DOHH2 (cell line): ENCODE results near the gene RPL36.

ENCODE experiments used
- EZH2phosphoT487 ChIP-seq: fragments of 200-600 bp; sonication (generic); IDR thresholded peaks from 2 replicates; pipeline ENCODE4 v1.6.1; 2017; ENCODE audit warnings: borderline replicate concordance, mild to moderate bottlenecking, antibody characterized with exemption, low read length, moderate library complexity, mixed read lengths
- TF ChIP-seq, protein P1 (sequence below): fragments of 200-600 bp; sonication (generic); IDR thresholded peaks from one replicate; pipeline ENCODE4 v1.5.1; 2014; ENCODE audit warnings: antibody characterized with exemption, mild to moderate bottlenecking, low read depth, low read length; ENCODE audit not compliant: poor library complexity, severe bottlenecking

DNA sequence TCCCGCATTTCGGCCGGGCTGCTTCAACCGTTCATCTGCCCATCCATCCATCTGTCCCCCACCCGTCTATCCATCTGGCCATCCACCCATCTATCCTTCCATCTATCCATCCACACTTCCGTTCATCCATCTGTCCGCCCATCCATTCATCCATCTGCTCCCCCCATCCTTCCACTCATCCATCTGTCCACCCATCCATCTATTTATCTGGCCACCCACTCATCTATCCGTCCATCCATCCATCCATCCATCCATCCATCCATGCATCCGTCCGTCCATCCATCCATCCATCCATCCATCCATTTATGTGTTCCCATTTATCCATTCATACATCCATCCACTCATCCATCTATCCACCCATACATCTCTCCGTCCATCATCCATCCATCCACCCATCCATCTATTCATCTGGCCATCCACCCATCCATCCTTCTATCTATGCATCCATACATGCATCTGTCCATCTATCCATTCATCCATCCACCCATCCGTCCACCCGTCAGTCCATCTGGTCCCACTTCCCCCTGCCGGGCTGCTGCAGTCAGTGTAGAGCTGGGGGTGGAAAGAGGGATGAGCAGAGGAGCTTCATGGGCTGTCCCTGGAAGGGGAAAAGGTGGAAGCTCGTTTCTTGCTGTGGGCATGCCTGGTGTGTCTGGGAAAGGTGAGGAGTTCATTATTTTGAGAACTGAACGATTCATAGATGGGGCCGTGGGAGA, 8.5 kb upstream of the RPL36 start:
- TF ChIP-seq, protein P1, sequence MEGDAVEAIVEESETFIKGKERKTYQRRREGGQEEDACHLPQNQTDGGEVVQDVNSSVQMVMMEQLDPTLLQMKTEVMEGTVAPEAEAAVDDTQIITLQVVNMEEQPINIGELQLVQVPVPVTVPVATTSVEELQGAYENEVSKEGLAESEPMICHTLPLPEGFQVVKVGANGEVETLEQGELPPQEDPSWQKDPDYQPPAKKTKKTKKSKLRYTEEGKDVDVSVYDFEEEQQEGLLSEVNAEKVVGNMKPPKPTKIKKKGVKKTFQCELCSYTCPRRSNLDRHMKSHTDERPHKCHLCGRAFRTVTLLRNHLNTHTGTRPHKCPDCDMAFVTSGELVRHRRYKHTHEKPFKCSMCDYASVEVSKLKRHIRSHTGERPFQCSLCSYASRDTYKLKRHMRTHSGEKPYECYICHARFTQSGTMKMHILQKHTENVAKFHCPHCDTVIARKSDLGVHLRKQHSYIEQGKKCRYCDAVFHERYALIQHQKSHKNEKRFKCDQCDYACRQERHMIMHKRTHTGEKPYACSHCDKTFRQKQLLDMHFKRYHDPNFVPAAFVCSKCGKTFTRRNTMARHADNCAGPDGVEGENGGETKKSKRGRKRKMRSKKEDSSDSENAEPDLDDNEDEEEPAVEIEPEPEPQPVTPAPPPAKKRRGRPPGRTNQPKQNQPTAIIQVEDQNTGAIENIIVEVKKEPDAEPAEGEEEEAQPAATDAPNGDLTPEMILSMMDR: no peak
- no peak for TF ChIP-seq EZH2phosphoT487
